PC-3 (cell line): ENCODE data around the gene SELENOF. TPM values are rescaled to one million over a fixed set of nuclear protein-coding genes. Genes with fewer than 3 reads are reported as not detected.

ENCODE experiments used
- ATAC-seq: fragments of 200-7000 bp; cut with Tn5 transposase; 2 replicates; pipeline ENCODE4 v1.9.1; 2020; ENCODE audit warnings: mild to moderate bottlenecking, moderate library complexity
- BruUV-seq: library from RNA; stranded (reverse); fragments of 400-500 nt; replicated peaks from 2 replicates; lab custom pipeline; 2021; lab: Mats Ljungman, UMichigan
- CTCF ChIA-PET: fragments of 300-600 bp; sonication (Branson Sonifier 250); formaldehyde crosslinking; loops from one replicate; lab custom pipeline; 2022; ENCODE audit warnings: antibody characterized with exemption; lab: Charles Lee
- POLR2A ChIA-PET: fragments of 300-600 bp; sonication (Branson Sonifier 250); formaldehyde crosslinking; loops from one replicate; lab custom pipeline; 2022; ENCODE audit warnings: antibody characterized with exemption; ENCODE audit not compliant: unreplicated experiment; lab: Charles Lee
- DNase-seq: peaks from one replicate; pipeline ENCODE4 v3.0.0-alpha.2; 2015
- H2AFZ ChIP-seq: fragments of 300-600 bp; sonication (generic); 2 replicates; pipeline ENCODE4 v1.6.0; 2016; ENCODE audit warnings: antibody characterized with exemption, low read length
- H3F3A ChIP-seq: fragments of 300-600 bp; sonication (generic); one replicate; pipeline ENCODE4 v1.6.0; 2017; ENCODE audit warnings: antibody characterized with exemption, low read length, control low read depth, mild to moderate bottlenecking; ENCODE audit not compliant: unreplicated experiment
- H3K27ac ChIP-seq: fragments of 300-600 bp; sonication (generic); 2 replicates; pipeline ENCODE4 v1.5.1; 2016; ENCODE audit warnings: mild to moderate bottlenecking, low read length
- H3K27me3 ChIP-seq: fragments of 300-600 bp; sonication (generic); 2 replicates; pipeline ENCODE4 v1.6.1; 2016; ENCODE audit warnings: low read length, mixed read lengths
- H3K36me3 ChIP-seq: fragments of 300-600 bp; sonication (generic); 2 replicates; pipeline ENCODE4 v1.6.1; 2016; ENCODE audit warnings: low read depth, mixed run types, low read length, mixed read lengths
- H3K4me1 ChIP-seq: fragments of 300-600 bp; sonication (generic); 2 replicates; pipeline ENCODE4 v1.5.1; 2016; ENCODE audit warnings: low read length; ENCODE audit not compliant: insufficient read depth
- H3K4me2 ChIP-seq: fragments of 300-600 bp; sonication (generic); 2 replicates; pipeline ENCODE4 v1.6.0; 2016; ENCODE audit warnings: low read length
- H3K4me3 ChIP-seq: fragments of 300-600 bp; sonication (generic); 2 replicates; pipeline ENCODE4 v1.5.1; 2016; ENCODE audit warnings: mild to moderate bottlenecking, low read length, mixed read lengths
- H3K79me2 ChIP-seq: fragments of 300-600 bp; sonication (generic); 2 replicates; pipeline ENCODE4 v1.6.1; 2017; ENCODE audit warnings: low read length, mixed read lengths
- H3K9ac ChIP-seq: fragments of 300-600 bp; sonication (generic); 2 replicates; pipeline ENCODE4 v1.6.0; 2016; ENCODE audit warnings: mild to moderate bottlenecking, low read length
- H3K9me2 ChIP-seq: fragments of 300-600 bp; sonication (generic); replicated peaks from 2 replicates; pipeline ENCODE4 v1.6.1; 2016; ENCODE audit warnings: mixed run types, low read length, mixed read lengths
- H3K9me3 ChIP-seq: fragments of 300-600 bp; sonication (generic); 2 replicates; pipeline ENCODE4 v1.6.1; 2016; ENCODE audit warnings: low read length, mixed read lengths
- H4K20me1 ChIP-seq: fragments of 300-600 bp; sonication (generic); 2 replicates; pipeline ENCODE4 v1.6.1; 2016; ENCODE audit warnings: low read length, mixed read lengths
- EZH2 ChIP-seq: fragments of 300-600 bp; sonication (generic); IDR thresholded peaks from one replicate; pipeline ENCODE4 v1.6.1; 2017; ENCODE audit warnings: antibody characterized with exemption, mild to moderate bottlenecking, low read length; ENCODE audit not compliant: unreplicated experiment
- EZH2phosphoT487 ChIP-seq: fragments of 300-600 bp; sonication (generic); IDR thresholded peaks from 2 replicates; pipeline ENCODE4 v1.6.1; 2018; ENCODE audit warnings: mild to moderate bottlenecking, antibody characterized with exemption, low read length, borderline replicate concordance
- intact Hi-C: fragments of 100-400 bp; cut with micrococcal nuclease; formaldehyde crosslinking; loops from 2 replicates; pipeline ENCODE4 v1.9.0; 2023
- total RNA-seq: library from RNA; depleted of rRNA; stranded (reverse); fragments of >200 nt; gene quantifications from 2 replicates; pipeline ENCODE4 v1.2.3, GENCODE V29; 2014
- TF ChIP-seq, protein P1 (sequence below): fragments of 300-600 bp; sonication (generic); conservative IDR thresholded peaks from 2 replicates; pipeline ENCODE4 v1.5.1; 2017; ENCODE audit warnings: antibody characterized with exemption, low read depth, mild to moderate bottlenecking, low read length

SELENOF gene
- total RNA-seq, 1 experiment from 2014 or later = 174 TPM

DNA sequence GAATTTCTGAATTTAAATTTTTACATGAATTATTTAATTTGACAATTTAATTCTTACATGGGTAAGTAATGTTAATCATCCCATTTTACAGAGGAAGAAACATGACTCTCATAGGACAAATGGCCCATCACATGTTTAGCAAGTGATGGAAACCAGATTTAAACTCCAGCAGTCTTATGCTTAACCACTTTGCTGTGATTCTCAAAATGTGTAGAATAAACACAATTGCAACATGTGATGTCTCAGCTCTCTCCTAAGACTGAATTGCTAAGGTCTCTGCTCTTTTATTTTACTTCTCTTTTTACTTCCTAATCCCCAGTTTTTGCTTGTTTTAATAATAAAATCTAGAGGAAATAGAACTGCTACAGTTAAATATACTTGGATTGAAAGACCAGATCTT lies 43.3 kb upstream of the SELENOF start:
- intact Hi-C loops = no loop called here
- no peak for ATAC-seq
- no peak overlapping the region for H3K27ac ChIP-seq
- ChIA-PET POLR2A (no interaction called here), CTCF (interaction anchor here (0.6 kb wide), 1 partner anchor 126 kb away, joined by 3 read pairs; no protein-coding TSS in a partner anchor)
- TF ChIP-seq EZH2 (no peak), EZH2phosphoT487 (no peak)
- TF ChIP-seq, protein P1, sequence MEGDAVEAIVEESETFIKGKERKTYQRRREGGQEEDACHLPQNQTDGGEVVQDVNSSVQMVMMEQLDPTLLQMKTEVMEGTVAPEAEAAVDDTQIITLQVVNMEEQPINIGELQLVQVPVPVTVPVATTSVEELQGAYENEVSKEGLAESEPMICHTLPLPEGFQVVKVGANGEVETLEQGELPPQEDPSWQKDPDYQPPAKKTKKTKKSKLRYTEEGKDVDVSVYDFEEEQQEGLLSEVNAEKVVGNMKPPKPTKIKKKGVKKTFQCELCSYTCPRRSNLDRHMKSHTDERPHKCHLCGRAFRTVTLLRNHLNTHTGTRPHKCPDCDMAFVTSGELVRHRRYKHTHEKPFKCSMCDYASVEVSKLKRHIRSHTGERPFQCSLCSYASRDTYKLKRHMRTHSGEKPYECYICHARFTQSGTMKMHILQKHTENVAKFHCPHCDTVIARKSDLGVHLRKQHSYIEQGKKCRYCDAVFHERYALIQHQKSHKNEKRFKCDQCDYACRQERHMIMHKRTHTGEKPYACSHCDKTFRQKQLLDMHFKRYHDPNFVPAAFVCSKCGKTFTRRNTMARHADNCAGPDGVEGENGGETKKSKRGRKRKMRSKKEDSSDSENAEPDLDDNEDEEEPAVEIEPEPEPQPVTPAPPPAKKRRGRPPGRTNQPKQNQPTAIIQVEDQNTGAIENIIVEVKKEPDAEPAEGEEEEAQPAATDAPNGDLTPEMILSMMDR = no peak
- H3K27me3 ChIP-seq = no peaks in the 10 kb centered on the region
- H3K79me2 ChIP-seq = no peaks in the 10 kb centered on the region
- H2AFZ ChIP-seq = no peak overlapping the region
- no TSS peak for BruUV-seq
- H3K4me3 ChIP-seq = no peak overlapping the region
- no peaks in the 10 kb centered on the region for H3K4me1 ChIP-seq
- no peaks in the 10 kb centered on the region for H4K20me1 ChIP-seq
- no peak overlapping the region for H3K4me2 ChIP-seq
- H3K36me3 ChIP-seq = no peaks in the 10 kb centered on the region
- H3K9me3 ChIP-seq = no peaks in the 10 kb centered on the region
- no peaks in the 10 kb centered on the region for H3K9me2 ChIP-seq
- no peak overlapping the region for H3K9ac ChIP-seq
- DNase-seq = no peak
- no peaks in the 10 kb centered on the region for H3F3A ChIP-seq

DNA sequence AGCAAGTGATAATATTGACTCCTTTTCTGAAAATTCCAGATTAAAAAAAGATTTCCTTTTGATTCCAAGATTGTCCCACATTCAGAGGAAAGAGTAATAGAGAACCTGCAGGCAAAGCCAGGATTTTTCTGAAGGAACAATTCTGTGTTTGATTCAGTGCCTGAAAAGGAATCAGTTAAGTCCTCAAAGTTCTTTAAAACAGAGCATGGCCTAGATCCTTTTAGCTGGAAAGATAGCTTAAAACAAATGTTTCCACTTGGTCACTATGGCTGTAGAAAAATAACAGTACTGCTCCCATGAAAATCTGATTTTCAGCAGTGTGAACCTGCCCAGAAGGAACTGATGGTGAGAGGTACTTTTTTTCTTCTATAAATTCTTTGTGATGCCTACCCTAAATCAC lies 42.3 kb upstream of the SELENOF start:
- no peak overlapping the region for H2AFZ ChIP-seq
- H3F3A ChIP-seq = no peaks in the 10 kb centered on the region
- ATAC-seq = no peak
- no peak overlapping the region for H3K4me2 ChIP-seq
- BruUV-seq = no TSS peak
- no peaks in the 10 kb centered on the region for H3K79me2 ChIP-seq
- H3K4me3 ChIP-seq = no peak overlapping the region
- no peak for DNase-seq
- CTCF ChIA-PET = no interaction called here
- no peak for TF ChIP-seq EZH2
- TF ChIP-seq, protein P1 = no peak
- TF ChIP-seq EZH2phosphoT487 = no peak
- no peaks in the 10 kb centered on the region for H3K9me2 ChIP-seq
- no peak overlapping the region for H3K27ac ChIP-seq
- H3K36me3 ChIP-seq = no peaks in the 10 kb centered on the region
- POLR2A ChIA-PET = no interaction called here
- no peaks in the 10 kb centered on the region for H4K20me1 ChIP-seq
- H3K27me3 ChIP-seq = no peaks in the 10 kb centered on the region
- H3K4me1 ChIP-seq = no peaks in the 10 kb centered on the region
- H3K9ac ChIP-seq = no peak overlapping the region
- no peaks in the 10 kb centered on the region for H3K9me3 ChIP-seq
- intact Hi-C loops = no loop called here

DNA sequence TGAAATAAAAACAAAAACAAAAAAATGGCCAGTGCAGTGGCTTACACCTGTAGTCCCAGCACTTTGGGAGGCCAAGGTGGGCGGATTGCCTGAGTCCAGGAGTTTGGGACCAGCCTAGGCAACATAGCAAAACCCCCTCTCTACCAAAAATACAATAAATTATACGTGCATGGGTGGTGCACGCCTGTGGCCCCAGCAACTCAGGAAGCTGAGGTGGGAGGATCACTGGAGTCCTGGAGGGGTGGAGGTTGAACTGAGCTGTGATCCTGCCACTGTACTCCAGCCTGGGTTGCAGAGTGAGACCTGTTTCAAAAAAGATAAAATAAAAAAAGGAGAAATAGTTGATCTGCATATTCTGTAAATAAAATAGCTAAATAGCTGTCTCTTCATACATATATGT lies 41.8 kb upstream of the SELENOF start:
- ATAC-seq (no peak), DNase-seq (no peak)
- no peaks in the 10 kb centered on the region for H4K20me1 ChIP-seq
- no peaks in the 10 kb centered on the region for H3K4me1 ChIP-seq
- H2AFZ ChIP-seq = no peak overlapping the region
- no peaks in the 10 kb centered on the region for H3F3A ChIP-seq
- H3K36me3 ChIP-seq = no peaks in the 10 kb centered on the region
- H3K9me2 ChIP-seq = no peaks in the 10 kb centered on the region
- no TSS peak for BruUV-seq
- H3K4me2 ChIP-seq = no peak overlapping the region
- no peaks in the 10 kb centered on the region for H3K79me2 ChIP-seq
- TF ChIP-seq EZH2 = no peak
- TF ChIP-seq, protein P1 = no peak
- no peak for TF ChIP-seq EZH2phosphoT487
- H3K4me3 ChIP-seq = no peak overlapping the region
- H3K27ac ChIP-seq = no peak overlapping the region
- H3K9me3 ChIP-seq = no peaks in the 10 kb centered on the region
- no peak overlapping the region for H3K9ac ChIP-seq
- no peaks in the 10 kb centered on the region for H3K27me3 ChIP-seq
- POLR2A ChIA-PET = no interaction called here
- CTCF ChIA-PET = no interaction called here
- intact Hi-C loops = no loop called here
